Loucy (cell line): ENCODE measurements around the gene CDRT4.

Source experiments
- H2AFZ ChIP-seq: fragments of 200-600 bp; sonication (generic); 2 replicates; pipeline ENCODE4 v1.6.0; 2016; ENCODE audit warnings: antibody characterized with exemption, mild to moderate bottlenecking, low read length, moderate library complexity
- H3F3A ChIP-seq: fragments of 200-600 bp; 2 replicates; pipeline ENCODE4 v1.6.0; 2016; ENCODE audit warnings: antibody characterized with exemption, low read depth, mild to moderate bottlenecking
- H3K27me3 ChIP-seq: fragments of 200-600 bp; sonication (generic); 2 replicates; pipeline ENCODE4 v1.6.1; 2014; ENCODE audit warnings: low read length, mild to moderate bottlenecking; ENCODE audit not compliant: insufficient read depth, poor library complexity, severe bottlenecking
- H3K36me3 ChIP-seq: fragments of 200-600 bp; sonication (generic); 2 replicates; pipeline ENCODE4 v1.6.1; 2016; ENCODE audit warnings: low read length; ENCODE audit not compliant: insufficient read depth
- H3K4me1 ChIP-seq: fragments of 200-600 bp; sonication (generic); 2 replicates; pipeline ENCODE4 v1.5.1; 2014; ENCODE audit warnings: low read length, mild to moderate bottlenecking; ENCODE audit not compliant: insufficient read depth, poor library complexity, severe bottlenecking
- H3K4me2 ChIP-seq: fragments of 200-600 bp; sonication (generic); 2 replicates; pipeline ENCODE4 v1.6.0; 2014; ENCODE audit warnings: antibody characterized with exemption, low read length, low read depth, mild to moderate bottlenecking; ENCODE audit not compliant: poor library complexity, severe bottlenecking
- H3K4me3 ChIP-seq: fragments of 200-600 bp; sonication (generic); 2 replicates; pipeline ENCODE4 v1.5.1; 2014; ENCODE audit warnings: low read length, mild to moderate bottlenecking, mixed read lengths; ENCODE audit not compliant: poor library complexity, severe bottlenecking
- H3K79me2 ChIP-seq: fragments of 200-600 bp; sonication (generic); 2 replicates; pipeline ENCODE4 v1.6.1; 2014; ENCODE audit warnings: low read length; ENCODE audit not compliant: insufficient read depth
- H3K9ac ChIP-seq: fragments of 200-600 bp; sonication (generic); 2 replicates; pipeline ENCODE4 v1.6.0; 2014; ENCODE audit warnings: mild to moderate bottlenecking, low read depth, low read length, moderate library complexity; ENCODE audit not compliant: poor library complexity, severe bottlenecking
- H3K9me2 ChIP-seq: fragments of 200-600 bp; sonication (generic); replicated peaks from 2 replicates; pipeline ENCODE4 v1.6.1; 2016; ENCODE audit warnings: low read depth, low read length, mixed read lengths
- H3K9me3 ChIP-seq: fragments of 200-600 bp; sonication (generic); 2 replicates; pipeline ENCODE4 v1.6.1; 2014; ENCODE audit warnings: mild to moderate bottlenecking, antibody characterized with exemption, low read length, low read depth; ENCODE audit not compliant: insufficient read depth
- H4K20me1 ChIP-seq: fragments of 200-600 bp; sonication (generic); 2 replicates; pipeline ENCODE4 v1.6.0; 2014; ENCODE audit warnings: antibody characterized with exemption, low read length, mild to moderate bottlenecking; ENCODE audit not compliant: insufficient read depth, poor library complexity, severe bottlenecking
- EZH2phosphoT487 ChIP-seq: fragments of 200-600 bp; IDR thresholded peaks from 2 replicates; pipeline ENCODE4 v1.6.1; 2018; ENCODE audit warnings: antibody characterized with exemption, mild to moderate bottlenecking, moderate library complexity, borderline replicate concordance
- TF ChIP-seq, protein P1 (sequence below): fragments of 200-600 bp; sonication (generic); conservative IDR thresholded peaks from 2 replicates; pipeline ENCODE4 v1.5.1; 2014; ENCODE audit warnings: mild to moderate bottlenecking, antibody characterized with exemption, low read length

Gene CDRT4

GRCh38 chr17:15412606-15413005, 54.8 kb downstream of the CDRT4 start:
- no peak overlapping the region for H3K4me2 ChIP-seq
- no peak for TF ChIP-seq EZH2phosphoT487
- TF ChIP-seq, protein P1, sequence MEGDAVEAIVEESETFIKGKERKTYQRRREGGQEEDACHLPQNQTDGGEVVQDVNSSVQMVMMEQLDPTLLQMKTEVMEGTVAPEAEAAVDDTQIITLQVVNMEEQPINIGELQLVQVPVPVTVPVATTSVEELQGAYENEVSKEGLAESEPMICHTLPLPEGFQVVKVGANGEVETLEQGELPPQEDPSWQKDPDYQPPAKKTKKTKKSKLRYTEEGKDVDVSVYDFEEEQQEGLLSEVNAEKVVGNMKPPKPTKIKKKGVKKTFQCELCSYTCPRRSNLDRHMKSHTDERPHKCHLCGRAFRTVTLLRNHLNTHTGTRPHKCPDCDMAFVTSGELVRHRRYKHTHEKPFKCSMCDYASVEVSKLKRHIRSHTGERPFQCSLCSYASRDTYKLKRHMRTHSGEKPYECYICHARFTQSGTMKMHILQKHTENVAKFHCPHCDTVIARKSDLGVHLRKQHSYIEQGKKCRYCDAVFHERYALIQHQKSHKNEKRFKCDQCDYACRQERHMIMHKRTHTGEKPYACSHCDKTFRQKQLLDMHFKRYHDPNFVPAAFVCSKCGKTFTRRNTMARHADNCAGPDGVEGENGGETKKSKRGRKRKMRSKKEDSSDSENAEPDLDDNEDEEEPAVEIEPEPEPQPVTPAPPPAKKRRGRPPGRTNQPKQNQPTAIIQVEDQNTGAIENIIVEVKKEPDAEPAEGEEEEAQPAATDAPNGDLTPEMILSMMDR = no peak
- H3K36me3 ChIP-seq = no peaks in the 10 kb centered on the region
- no peaks in the 10 kb centered on the region for H3K79me2 ChIP-seq
- no peaks in the 10 kb centered on the region for H3K4me1 ChIP-seq
- H3K9ac ChIP-seq = no peak overlapping the region
- no peaks in the 10 kb centered on the region for H3F3A ChIP-seq
- no peak overlapping the region for H3K4me3 ChIP-seq
- no peaks in the 10 kb centered on the region for H3K9me2 ChIP-seq
- H3K27me3 ChIP-seq = no peaks in the 10 kb centered on the region
- H4K20me1 ChIP-seq = no peaks in the 10 kb centered on the region
- H3K9me3 ChIP-seq = no peaks in the 10 kb centered on the region
- no peak overlapping the region for H2AFZ ChIP-seq

- TF ChIP-seq EZH2phosphoT487 = no peak
- TF ChIP-seq, protein P1 = no peak
- no peak overlapping the region for H2AFZ ChIP-seq
- H3F3A ChIP-seq = no peaks in the 10 kb centered on the region
- H3K4me1 ChIP-seq = no peaks in the 10 kb centered on the region
- H4K20me1 ChIP-seq = no peaks in the 10 kb centered on the region
- H3K9ac ChIP-seq = no peak overlapping the region
- H3K9me3 ChIP-seq = no peaks in the 10 kb centered on the region
- no peaks in the 10 kb centered on the region for H3K27me3 ChIP-seq
- no peak overlapping the region for H3K4me2 ChIP-seq
- no peaks in the 10 kb centered on the region for H3K36me3 ChIP-seq
- no peaks in the 10 kb centered on the region for H3K9me2 ChIP-seq
- no peaks in the 10 kb centered on the region for H3K79me2 ChIP-seq
- H3K4me3 ChIP-seq = no peak overlapping the region
Observed at GRCh38 chr17:15411384-15412198, 55.8 kb downstream of the CDRT4 start.

DNA sequence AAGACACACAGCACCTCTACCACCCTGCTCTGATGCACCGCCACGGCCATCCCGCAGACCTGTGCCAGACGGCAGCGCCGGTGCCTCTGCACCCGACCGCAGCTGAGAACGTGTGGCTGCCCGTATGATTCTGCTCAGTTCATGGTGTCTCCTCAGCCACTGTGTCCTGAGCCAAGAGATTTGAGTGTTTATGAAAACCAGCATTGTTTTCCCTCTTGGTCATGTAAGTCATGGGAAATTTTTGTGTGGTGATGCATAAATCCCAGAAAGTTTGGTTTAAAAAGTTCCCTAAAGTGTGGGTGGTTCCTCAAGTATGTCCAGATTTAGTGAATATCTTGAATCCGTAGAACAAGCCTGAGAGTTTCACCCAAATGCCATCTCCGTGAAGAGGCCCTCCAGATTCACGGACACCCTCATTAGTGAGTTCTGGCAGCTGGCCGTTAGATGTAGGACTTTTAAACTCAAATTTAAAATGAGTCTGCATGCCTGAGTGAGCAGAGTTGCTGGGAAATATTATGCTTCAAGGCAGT, 57.6 kb downstream of the CDRT4 start:
- Histone ChIP-seq H3K4me2 (no peak overlapping the region), H3K9me3 (no peaks in the 10 kb centered on the region; the same call in 1 of the 2 replicates), H3K4me3 (no peak overlapping the region), H3K27me3 (no peaks in the 10 kb centered on the region), H3K9ac (no peak overlapping the region), H3K36me3 (no peaks in the 10 kb centered on the region), H3K4me1 (no peaks in the 10 kb centered on the region), H2AFZ (no peak overlapping the region), H3F3A (no peaks in the 10 kb centered on the region), H3K9me2 (no peaks in the 10 kb centered on the region), H4K20me1 (no peaks in the 10 kb centered on the region), H3K79me2 (no peaks in the 10 kb centered on the region)
- TF ChIP-seq, protein P1 = no peak
- no peak for TF ChIP-seq EZH2phosphoT487
